Lower lobe of right lung (tissue), 2 donors: Measurements from ENCODE around the gene PPP6R2. TPM values are rescaled to one million over a fixed set of nuclear protein-coding genes. Genes with fewer than 3 reads are reported as not detected.

ENCODE experiments used
- ATAC-seq, 2 donors: fragments of 200-7000 bp; cut with Tn5 transposase; one replicate each; pipeline ENCODE4 v1.9.1; 2020 to 2022; ENCODE audit warnings: mild to moderate bottlenecking in 2 of 2, moderate library complexity in 2 of 2
- DNase-seq: peaks from one replicate; pipeline ENCODE4 v3.0.0-alpha.2; 2020
- H3K27ac ChIP-seq: fragments of 200-600 bp; one replicate; pipeline ENCODE4 v1.8.0; 2022
- H3K27me3 ChIP-seq: fragments of 200-600 bp; one replicate; pipeline ENCODE4 v1.8.0; 2022; ENCODE audit warnings: low read depth
- H3K36me3 ChIP-seq: fragments of 200-600 bp; one replicate; pipeline ENCODE4 v1.8.0; 2022; ENCODE audit warnings: mild to moderate bottlenecking
- H3K4me1 ChIP-seq: fragments of 200-600 bp; one replicate; pipeline ENCODE4 v1.8.0; 2022
- H3K4me3 ChIP-seq: fragments of 200-600 bp; one replicate; pipeline ENCODE4 v1.8.0; 2022; ENCODE audit warnings: mild to moderate bottlenecking
- H3K9me3 ChIP-seq: fragments of 200-600 bp; one replicate; pipeline ENCODE4 v1.8.0; 2022
- CTCF ChIP-seq: fragments of 200-600 bp; IDR thresholded peaks from one replicate; pipeline ENCODE4 v1.8.0; 2022; ENCODE audit warnings: antibody characterized with exemption, mild to moderate bottlenecking
- intact Hi-C: fragments of 100-400 bp; cut with DNase I; formaldehyde crosslinking; loops from one replicate; pipeline ENCODE4 v1.11.0; 2022
- total RNA-seq: library from RNA; stranded (reverse); fragmentation: NEBNext Ultra II Directional; extraction: Animal tissue kit (Norgen Biotek cat#: 25700); gene quantifications from one replicate; pipeline ENCODE4 v1.2.1, GENCODE V29; 2021
- donor health status: DM: no; HTN: yes; CAD: no; lungs with severe emphysema.

The PPP6R2 gene
- total RNA-seq, 1 donor from 2014 or later: 52.5 TPM

GRCh38 chr22:50301581-50301991 is 41.5 kb upstream of the PPP6R2 start:
- ATAC-seq (no peak), DNase-seq (no peak)
- Histone ChIP-seq H3K27ac (peak overlapping the region; percentile 93), H3K27me3 (no peaks in the 10 kb centered on the region), H3K36me3 (peaks cover 4% of the 10 kb centered on the region), H3K4me1 (peaks cover 92% of the 10 kb centered on the region), H3K9me3 (no peaks in the 10 kb centered on the region), H3K4me3 (peak overlapping the region; percentile 30)
- TF ChIP-seq CTCF: no peak
- intact Hi-C loops: no loop called here

GRCh38 chr22:50302041-50302541 is 41.0 kb upstream of the PPP6R2 start:
- ATAC-seq: peak; percentile 19 to 47

GRCh38 chr22:50302564-50302963 is 40.6 kb upstream of the PPP6R2 start:
- H3K4me3 ChIP-seq: peak overlapping the region; percentile 30
- ATAC-seq (no peak), DNase-seq (no peak)
- peaks cover 4% of the 10 kb centered on the region for H3K36me3 ChIP-seq
- no peaks in the 10 kb centered on the region for H3K27me3 ChIP-seq
- peak overlapping the region; percentile 93 for H3K27ac ChIP-seq
- peaks cover 82% of the 10 kb centered on the region for H3K4me1 ChIP-seq
- no peak for TF ChIP-seq CTCF
- intact Hi-C loops: no loop called here
- no peaks in the 10 kb centered on the region for H3K9me3 ChIP-seq

More at GRCh38 chr22:50302041-50302541, 41.0 kb upstream of the PPP6R2 start:
- peak; percentile 76 for DNase-seq
- TF ChIP-seq CTCF: no peak
- Histone ChIP-seq H3K36me3 (peaks cover 4% of the 10 kb centered on the region), H3K9me3 (no peaks in the 10 kb centered on the region), H3K27ac (peak overlapping the region; percentile 93), H3K4me1 (peaks cover 87% of the 10 kb centered on the region), H3K4me3 (peak overlapping the region; percentile 30), H3K27me3 (no peaks in the 10 kb centered on the region)
- intact Hi-C loops: no loop called here

- intact Hi-C loops: no loop called here
- Histone ChIP-seq H3K4me1 (peaks cover 81% of the 10 kb centered on the region), H3K27me3 (no peaks in the 10 kb centered on the region), H3K36me3 (peaks cover 4% of the 10 kb centered on the region), H3K9me3 (no peaks in the 10 kb centered on the region), H3K4me3 (peak overlapping the region; percentile 87), H3K27ac (peak overlapping the region; percentile 93)
- no peak for DNase-seq
- no peak for TF ChIP-seq CTCF
- ATAC-seq: no peak
Measured at GRCh38 chr22:50303515-50303847, 39.6 kb upstream of the PPP6R2 start.

GRCh38 chr22:50303848-50304527 is 39.1 kb upstream of the PPP6R2 start:
- TF ChIP-seq CTCF: no peak
- peak; percentile 28 to 51 for ATAC-seq
- Histone ChIP-seq H3K4me3 (peak overlapping the region; percentile 87), H3K9me3 (no peaks in the 10 kb centered on the region), H3K27ac (peak overlapping the region; percentile 93), H3K36me3 (peaks cover 4% of the 10 kb centered on the region), H3K27me3 (no peaks in the 10 kb centered on the region), H3K4me1 (peaks cover 81% of the 10 kb centered on the region)
- DNase-seq: peak; percentile 81
- intact Hi-C loops: no loop called here
